HG03571 (cell line): Measurements from ENCODE around the gene TULP4.
"Not testable (repeated sequence)": the region's sequence is repeated elsewhere in the genome, so short reads cannot be mapped to it uniquely, and the experiment has no call there.

ENCODE experiments used
- ATAC-seq: cut with Tn5 transposase; IDR thresholded peaks from one replicate; pipeline ENCODE4 v1.9.1; 2021; ENCODE audit not compliant: unreplicated experiment

TULP4 gene

GRCh38 chr6:158519300-158519699, 207.0 kb downstream of the TULP4 start:
- ATAC-seq = no peak

- ATAC-seq = no peak
Measured at GRCh38 chr6:158519761-158520160, 207.5 kb downstream of the TULP4 start.

- ATAC-seq = not testable (repeated sequence)
Measured at GRCh38 chr6:158520975-158521374, 208.7 kb downstream of the TULP4 start.

- no peak for ATAC-seq
Measured at GRCh38 chr6:158521759-158522158, 209.5 kb downstream of the TULP4 start.

DNA sequence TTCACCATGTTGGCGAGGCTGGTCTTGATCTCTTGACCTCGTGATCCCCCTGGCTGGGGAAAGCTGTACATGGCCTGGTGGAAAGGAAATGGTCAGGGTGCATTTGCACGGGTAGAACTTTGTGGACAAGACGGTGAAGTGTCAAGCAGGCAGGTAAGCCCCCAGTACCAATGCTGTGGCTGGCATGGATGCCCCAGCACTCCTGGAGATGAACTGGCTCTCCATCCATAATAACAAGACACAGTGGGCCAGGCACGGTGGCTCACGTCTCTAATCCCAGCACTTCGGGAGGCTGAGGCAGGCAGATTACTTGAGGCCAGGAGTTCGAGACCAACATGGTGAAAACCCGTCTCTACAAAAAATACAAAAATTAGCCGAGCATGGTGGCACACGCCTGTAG, 210.4 kb downstream of the TULP4 start:
- no peak for ATAC-seq

DNA sequence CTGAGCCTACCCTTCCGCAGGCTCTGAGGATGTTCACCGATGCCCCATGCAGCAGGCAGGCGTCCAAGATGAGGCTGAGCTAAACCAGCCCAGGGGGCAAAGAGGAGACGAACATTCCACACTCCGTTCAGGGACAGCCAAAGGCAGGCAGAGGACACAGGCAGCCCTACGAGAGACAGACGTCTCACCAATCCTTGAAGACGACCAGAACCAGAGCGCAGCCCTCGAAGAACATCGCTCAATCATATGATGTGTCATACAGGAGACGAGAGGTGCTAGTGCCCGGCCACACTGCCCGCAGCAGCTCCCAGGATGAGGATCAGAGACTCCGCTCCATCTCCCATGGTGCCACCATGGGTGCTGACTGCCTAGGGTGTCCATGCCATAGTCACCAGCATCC, 212.0 kb downstream of the TULP4 start:
- no peak for ATAC-seq

GRCh38 chr6:158527858-158528257, 215.6 kb downstream of the TULP4 start:
- not testable (repeated sequence) for ATAC-seq

GRCh38 chr6:158528826-158529225, 216.6 kb downstream of the TULP4 start:
- ATAC-seq = no peak

- ATAC-seq = no peak
Measured at GRCh38 chr6:158529629-158530028, 217.4 kb downstream of the TULP4 start.

DNA sequence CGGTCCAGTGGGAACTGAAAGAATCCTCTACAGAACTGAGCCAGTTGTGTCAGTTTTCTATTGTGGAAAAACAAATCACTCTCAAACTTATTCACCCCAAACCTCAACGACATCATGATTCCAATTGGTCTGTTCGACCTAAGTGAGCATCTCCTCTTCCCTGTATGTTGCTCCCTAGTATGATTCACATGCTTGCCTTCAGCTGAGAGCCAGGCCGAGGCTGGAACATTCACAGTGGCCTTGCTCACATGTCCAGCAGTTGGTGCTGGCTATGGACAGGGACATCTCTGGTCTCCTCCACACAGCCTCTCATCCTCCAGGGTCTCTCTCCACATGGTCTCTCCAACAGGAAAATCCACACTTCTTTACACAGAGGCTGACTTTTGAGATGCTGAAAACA, 219.3 kb downstream of the TULP4 start:
- no peak for ATAC-seq

GRCh38 chr6:158531970-158532369, 219.7 kb downstream of the TULP4 start:
- no peak for ATAC-seq

DNA sequence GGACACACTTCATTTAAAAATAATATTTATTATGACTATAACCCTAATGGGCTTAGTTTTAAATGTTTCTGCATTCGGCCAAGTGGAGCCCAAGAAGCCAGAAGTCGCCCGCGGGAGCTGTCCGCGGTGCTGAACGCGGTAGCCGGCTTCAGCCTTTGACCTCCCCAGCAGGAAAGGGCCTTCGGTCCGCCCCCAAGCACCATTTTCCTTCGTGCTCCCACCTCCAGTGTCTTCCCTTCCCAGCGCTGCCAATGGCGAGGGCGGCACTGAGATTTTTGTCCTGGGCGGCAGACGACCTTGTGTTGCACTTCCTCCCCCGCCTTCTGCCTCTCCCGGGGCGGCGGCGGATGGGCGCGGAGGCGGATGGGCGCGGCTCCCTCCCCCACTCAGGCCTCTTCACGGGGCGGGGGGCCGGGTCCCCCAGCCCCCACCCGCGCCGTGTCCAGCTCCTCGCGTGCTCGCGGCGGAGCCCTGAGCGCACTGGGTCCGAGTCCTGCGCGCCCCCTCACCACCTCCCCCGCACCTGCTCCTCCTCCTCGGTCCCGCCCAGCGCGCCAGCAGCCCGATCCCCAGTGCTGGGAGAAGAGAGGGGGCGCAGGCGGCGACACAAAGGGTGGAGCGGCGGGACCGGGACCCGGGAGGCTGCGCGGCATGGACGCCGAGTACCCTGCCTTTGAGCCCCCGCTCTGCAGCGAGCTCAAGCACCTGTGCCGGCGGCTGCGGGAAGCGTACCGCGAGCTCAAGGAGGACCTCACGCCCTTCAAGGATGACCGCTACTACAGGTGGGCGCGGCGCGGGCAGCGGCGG, 224.0 kb downstream of the TULP4 start:
- ATAC-seq = no peak

GRCh38 chr6:158536891-158537798, 224.9 kb downstream of the TULP4 start:
- no peak for ATAC-seq

DNA sequence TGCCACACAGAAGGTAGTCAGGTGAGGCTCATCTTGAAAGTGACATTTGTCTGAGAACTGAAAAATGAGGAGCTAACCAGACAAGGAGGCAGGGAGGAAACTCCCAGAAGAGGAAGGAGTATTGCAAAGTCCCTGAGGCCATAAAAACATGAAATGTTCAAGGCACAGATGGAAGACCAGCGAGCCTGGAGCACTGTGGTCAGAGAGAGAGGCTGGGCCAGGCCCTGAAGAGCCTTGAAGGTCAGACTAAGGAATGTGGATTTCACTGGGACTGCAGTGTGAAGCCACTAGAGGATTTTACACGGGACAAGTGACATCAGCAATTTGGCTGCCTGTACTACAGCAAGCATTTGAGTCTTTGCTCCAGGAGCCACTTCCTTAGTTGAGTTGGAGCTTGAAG, 226.5 kb downstream of the TULP4 start:
- ATAC-seq = no peak

DNA sequence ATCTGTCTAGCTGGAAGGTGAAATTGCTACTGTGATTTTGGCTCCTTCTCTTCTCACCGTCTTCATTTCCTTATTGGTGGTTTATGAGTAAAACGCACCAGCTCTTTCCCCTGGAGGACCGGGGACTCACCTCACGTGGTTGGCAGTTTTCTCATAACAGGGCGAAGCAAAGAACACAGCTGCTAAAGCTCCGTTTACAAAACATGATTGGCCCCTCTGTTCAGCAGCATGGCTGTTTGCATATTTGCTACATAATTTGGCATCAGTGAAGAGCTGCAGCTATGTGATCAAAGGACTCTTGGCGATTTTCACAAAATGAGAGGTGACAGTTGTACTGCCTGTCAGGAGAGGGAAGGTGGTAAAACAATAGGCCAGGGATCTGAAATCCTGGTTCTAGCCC, 227.1 kb downstream of the TULP4 start:
- no peak for ATAC-seq

DNA sequence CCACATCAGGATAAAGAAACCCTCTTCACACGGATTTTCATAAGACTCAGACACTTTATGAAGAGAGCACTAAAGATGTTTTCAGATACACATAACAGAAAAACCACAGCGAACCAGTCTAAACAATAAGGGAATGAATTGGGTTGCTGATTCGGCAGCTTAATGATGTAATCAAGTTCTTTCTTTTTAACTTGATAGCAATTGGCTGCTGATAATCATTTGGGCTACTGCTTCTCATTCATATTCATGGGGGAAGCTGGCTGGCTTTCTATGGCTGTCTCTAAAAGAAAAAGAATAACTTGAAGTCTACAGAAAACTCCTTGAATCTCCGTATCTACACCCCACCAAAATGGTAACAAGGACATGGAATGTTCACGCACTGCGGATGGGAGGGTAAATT, 227.6 kb downstream of the TULP4 start:
- no peak for ATAC-seq

- no peak for ATAC-seq
Measured at GRCh38 chr6:158543606-158544185, 231.4 kb downstream of the TULP4 start.

- ATAC-seq = no peak
Measured at GRCh38 chr6:158544428-158544827, 232.2 kb downstream of the TULP4 start.

DNA sequence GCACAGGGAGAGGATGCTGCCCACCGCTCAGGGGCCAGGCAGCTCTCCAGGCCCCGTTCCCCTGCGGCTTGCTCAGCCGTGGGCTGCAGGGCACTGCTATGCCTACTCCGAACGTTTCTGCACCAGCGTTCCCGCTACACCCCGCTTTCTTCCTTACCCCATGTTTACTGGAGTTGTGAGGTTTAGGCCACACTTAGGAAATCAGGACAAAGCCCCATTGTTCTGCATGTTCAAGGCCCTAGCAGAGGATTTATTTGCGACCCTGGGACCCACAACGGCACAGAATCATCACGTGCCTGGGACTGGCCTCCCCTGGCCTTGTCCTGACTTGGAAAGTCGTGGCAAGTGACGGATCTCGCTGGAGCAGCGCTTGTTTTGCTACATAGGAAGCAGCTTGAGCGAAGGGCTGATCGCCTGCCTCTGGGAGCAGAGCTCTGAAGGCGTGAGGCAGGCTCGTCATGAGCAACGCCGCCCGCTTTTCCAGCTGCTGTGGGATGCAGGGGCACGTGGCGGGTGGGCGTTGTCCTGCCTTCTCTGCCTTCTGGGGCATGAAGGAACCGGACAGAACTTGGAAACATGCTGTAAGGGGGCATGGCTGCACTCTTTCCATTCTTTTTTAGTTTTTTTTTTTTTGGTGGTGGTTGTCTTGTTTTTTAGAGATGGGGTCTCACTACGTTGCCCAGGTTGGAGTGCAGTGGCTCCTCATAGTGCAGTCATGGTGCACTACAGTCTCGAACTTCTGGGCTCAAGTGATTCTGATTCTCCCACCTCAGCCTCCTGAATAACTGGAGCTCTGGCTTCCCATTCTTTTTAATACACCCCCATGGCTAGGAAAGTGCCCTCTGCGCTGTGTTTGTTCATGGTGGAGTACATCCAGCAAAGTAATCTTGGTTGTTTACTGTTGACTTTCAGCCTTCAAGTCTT, 233.0 kb downstream of the TULP4 start:
- ATAC-seq = no peak

GRCh38 chr6:158548418-158549161, 236.3 kb downstream of the TULP4 start:
- ATAC-seq = no peak
